HL-60 (cell line): Measurements from ENCODE around the gene SRMS.

ENCODE experiments used
- DNase-seq, 2 experiments: peaks; one replicate each; pipeline ENCODE4 v3.0.0-alpha.2; 2010 to 2020; ENCODE audit warnings: low read depth in 1 of 2, low spot score in 1 of 2
- H3K27ac ChIP-seq: fragments of 250-450 bp; sonication (Bioruptor Pico); replicated peaks from 2 replicates; pipeline ENCODE4 v1.5.1; 2020; ENCODE audit warnings: mild to moderate bottlenecking, moderate library complexity
- H3K27me3 ChIP-seq: fragments of 250-450 bp; sonication (Bioruptor Pico); 2 replicates; pipeline ENCODE4 v1.5.1; 2021; ENCODE audit warnings: mild to moderate bottlenecking, moderate library complexity; ENCODE audit not compliant: insufficient read depth, poor library complexity, severe bottlenecking
- H3K4me3 ChIP-seq: replicated peaks from 2 replicates; pipeline ENCODE4 v1.5.1; 2011; ENCODE audit warnings: mild to moderate bottlenecking, control low read depth, low read length; ENCODE audit not compliant: insufficient read depth
- GABPA ChIP-seq: IDR thresholded peaks from 2 replicates; pipeline ENCODE4 v1.6.1; 2012; ENCODE audit warnings: low read depth
- POLR2AphosphoS5 ChIP-seq: IDR thresholded peaks from 2 replicates; pipeline ENCODE4 v1.6.1; 2012; ENCODE audit warnings: low read depth
- REST ChIP-seq: IDR thresholded peaks from 2 replicates; pipeline ENCODE4 v1.6.1; 2012; ENCODE audit warnings: low read depth; ENCODE audit not compliant: insufficient replicate concordance
- SPI1 ChIP-seq: IDR thresholded peaks from 2 replicates; pipeline ENCODE4 v1.6.1; 2012; ENCODE audit warnings: low read depth, mild to moderate bottlenecking, borderline replicate concordance
- TF ChIP-seq, protein P1 (sequence below): IDR thresholded peaks from one replicate; pipeline ENCODE4 v1.5.1; 2011; ENCODE audit warnings: low read length, control low read depth, inconsistent platforms; ENCODE audit not compliant: insufficient read depth

The SRMS gene

GRCh38 chr20:63532449-63532971 lies 15.0 kb downstream of the SRMS start:
- Histone ChIP-seq H3K27me3 (peaks cover 9% of the 10 kb centered on the region), H3K4me3 (no peak overlapping the region), H3K27ac (no peak overlapping the region)
- TF ChIP-seq GABPA (no peak), POLR2AphosphoS5 (no peak), SPI1 (no peak), REST (no peak)
- TF ChIP-seq, protein P1, sequence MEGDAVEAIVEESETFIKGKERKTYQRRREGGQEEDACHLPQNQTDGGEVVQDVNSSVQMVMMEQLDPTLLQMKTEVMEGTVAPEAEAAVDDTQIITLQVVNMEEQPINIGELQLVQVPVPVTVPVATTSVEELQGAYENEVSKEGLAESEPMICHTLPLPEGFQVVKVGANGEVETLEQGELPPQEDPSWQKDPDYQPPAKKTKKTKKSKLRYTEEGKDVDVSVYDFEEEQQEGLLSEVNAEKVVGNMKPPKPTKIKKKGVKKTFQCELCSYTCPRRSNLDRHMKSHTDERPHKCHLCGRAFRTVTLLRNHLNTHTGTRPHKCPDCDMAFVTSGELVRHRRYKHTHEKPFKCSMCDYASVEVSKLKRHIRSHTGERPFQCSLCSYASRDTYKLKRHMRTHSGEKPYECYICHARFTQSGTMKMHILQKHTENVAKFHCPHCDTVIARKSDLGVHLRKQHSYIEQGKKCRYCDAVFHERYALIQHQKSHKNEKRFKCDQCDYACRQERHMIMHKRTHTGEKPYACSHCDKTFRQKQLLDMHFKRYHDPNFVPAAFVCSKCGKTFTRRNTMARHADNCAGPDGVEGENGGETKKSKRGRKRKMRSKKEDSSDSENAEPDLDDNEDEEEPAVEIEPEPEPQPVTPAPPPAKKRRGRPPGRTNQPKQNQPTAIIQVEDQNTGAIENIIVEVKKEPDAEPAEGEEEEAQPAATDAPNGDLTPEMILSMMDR: no peak
- no peak for DNase-seq

GRCh38 chr20:63531686-63532448 lies 15.7 kb downstream of the SRMS start:
- TF ChIP-seq GABPA (no peak), SPI1 (no peak), POLR2AphosphoS5 (no peak), REST (no peak)
- TF ChIP-seq, protein P1: no peak
- no peak overlapping the region for H3K4me3 ChIP-seq
- no peak overlapping the region for H3K27ac ChIP-seq
- DNase-seq: no peak
- H3K27me3 ChIP-seq: peaks cover 9% of the 10 kb centered on the region

- no peak for TF ChIP-seq POLR2AphosphoS5
- no peak for TF ChIP-seq GABPA
- TF ChIP-seq REST: no peak
- TF ChIP-seq, protein P1: no peak
- TF ChIP-seq SPI1: no peak
- peaks cover 9% of the 10 kb centered on the region for H3K27me3 ChIP-seq
- no peak overlapping the region for H3K4me3 ChIP-seq
- no peak for DNase-seq
- H3K27ac ChIP-seq: no peak overlapping the region
Measured at GRCh38 chr20:63530788-63531160, 16.8 kb downstream of the SRMS start.
